ENCODE measurements around the gene GIGYF2. TPM values are rescaled to one million over a fixed set of nuclear protein-coding genes. Genes with fewer than 3 reads are reported as not detected.

GIGYF2 gene
- total and polyA plus RNA-seq, 4 donors = 10.6 to 50.5 (median 26.7) TPM

DNA sequence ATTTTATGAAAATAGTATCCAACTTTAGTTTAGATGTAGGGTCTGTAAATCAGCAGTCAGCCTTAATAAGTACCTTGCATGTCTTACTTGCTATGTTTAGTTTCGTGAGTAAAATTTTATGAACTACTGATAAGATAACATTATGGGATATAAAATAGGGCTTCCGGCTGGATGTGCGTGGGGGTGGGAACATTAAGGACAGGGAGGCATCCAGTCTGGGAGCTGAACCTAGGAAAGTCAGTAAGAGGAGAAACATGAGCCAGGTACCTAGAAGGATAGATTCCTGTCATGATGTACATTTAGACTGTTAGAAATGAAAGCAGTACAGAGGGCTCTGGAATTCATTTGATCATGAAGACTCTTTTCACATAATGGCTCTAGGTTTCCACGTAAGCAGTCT, 92.0 kb downstream of the GIGYF2 start:
- H3K4me3 ChIP-seq (ENCODE audit: low read depth in 1 of 3, low read length in 3 of 3) = no peak overlapping the region
- H3K27me3 ChIP-seq (ENCODE audit: control insufficient read depth in 4 of 4, insufficient read depth in 4 of 4, low read length in 3 of 4) = no peaks in the 10 kb centered on the region
- DNase-seq (ENCODE audit: low spot score) = no peak
- no peaks in the 10 kb centered on the region for H3K4me1 ChIP-seq (ENCODE audit: control insufficient read depth in 4 of 4, insufficient read depth in 4 of 4, low read length in 3 of 4)
- no peaks in the 10 kb centered on the region for H3K9me3 ChIP-seq (ENCODE audit: control insufficient read depth in 4 of 4, low read length in 3 of 4)
- H3K36me3 ChIP-seq (ENCODE audit: control insufficient read depth in 4 of 4, insufficient read depth in 3 of 4, low read depth in 1 of 4, low read length in 3 of 4) = peaks cover 2 to 58% (median 43%) of the 10 kb centered on the region in 4 donors
- WGBS = 75% methylated on average over 4 of the region's 4 CpGs
- H3K27ac ChIP-seq (ENCODE audit: low read depth in 1 of 2, low read length in 2 of 2) = no peak overlapping the region
- no peak overlapping the region for H3K9ac ChIP-seq (ENCODE audit: low read depth in 1 of 2, low read length in 2 of 2)
- TF ChIP-seq RXRA (IDR thresholded peaks at IDR 0.05) (no peak), NR2F2 (IDR thresholded peaks at IDR 0.05) (no peak), FOXA1 (IDR thresholded peaks at IDR 0.05) (no peak), JUND (IDR thresholded peaks at IDR 0.05) (no peak)
- TF ChIP-seq, protein P1, sequence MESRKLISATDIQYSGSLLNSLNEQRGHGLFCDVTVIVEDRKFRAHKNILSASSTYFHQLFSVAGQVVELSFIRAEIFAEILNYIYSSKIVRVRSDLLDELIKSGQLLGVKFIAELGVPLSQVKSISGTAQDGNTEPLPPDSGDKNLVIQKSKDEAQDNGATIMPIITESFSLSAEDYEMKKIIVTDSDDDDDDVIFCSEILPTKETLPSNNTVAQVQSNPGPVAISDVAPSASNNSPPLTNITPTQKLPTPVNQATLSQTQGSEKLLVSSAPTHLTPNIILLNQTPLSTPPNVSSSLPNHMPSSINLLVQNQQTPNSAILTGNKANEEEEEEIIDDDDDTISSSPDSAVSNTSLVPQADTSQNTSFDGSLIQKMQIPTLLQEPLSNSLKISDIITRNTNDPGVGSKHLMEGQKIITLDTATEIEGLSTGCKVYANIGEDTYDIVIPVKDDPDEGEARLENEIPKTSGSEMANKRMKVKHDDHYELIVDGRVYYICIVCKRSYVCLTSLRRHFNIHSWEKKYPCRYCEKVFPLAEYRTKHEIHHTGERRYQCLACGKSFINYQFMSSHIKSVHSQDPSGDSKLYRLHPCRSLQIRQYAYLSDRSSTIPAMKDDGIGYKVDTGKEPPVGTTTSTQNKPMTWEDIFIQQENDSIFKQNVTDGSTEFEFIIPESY (IDR thresholded peaks at IDR 0.05) = no peak

DNA sequence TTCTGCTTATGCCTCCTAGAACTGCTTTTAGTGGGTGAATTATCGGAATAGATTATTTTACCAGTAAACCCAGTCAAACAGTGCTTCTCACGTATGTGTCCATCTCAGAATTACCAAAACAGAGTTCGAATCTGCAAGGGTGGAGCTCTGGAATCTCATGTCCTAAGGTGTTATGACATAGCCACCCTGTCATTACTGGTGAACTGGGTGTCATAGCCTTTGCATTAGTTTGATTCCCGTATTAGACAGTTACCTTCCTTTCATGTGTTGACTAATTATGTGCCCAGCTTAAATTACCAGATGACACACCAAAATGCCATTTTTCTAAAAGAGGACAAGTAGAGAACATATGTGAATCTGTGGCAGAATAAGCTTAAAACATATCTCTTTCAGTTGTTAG, 94.4 kb downstream of the GIGYF2 start:
- no peak for DNase-seq (ENCODE audit: low spot score)
- Histone ChIP-seq H3K4me3 (ENCODE audit: low read depth in 1 of 3, low read length in 3 of 3) (no peak overlapping the region), H3K27me3 (ENCODE audit: control insufficient read depth in 4 of 4, insufficient read depth in 4 of 4, low read length in 3 of 4) (no peaks in the 10 kb centered on the region), H3K9me3 (ENCODE audit: control insufficient read depth in 4 of 4, low read length in 3 of 4) (no peaks in the 10 kb centered on the region), H3K9ac (ENCODE audit: low read depth in 1 of 2, low read length in 2 of 2) (no peak overlapping the region), H3K27ac (ENCODE audit: low read depth in 1 of 2, low read length in 2 of 2) (no peak overlapping the region), H3K4me1 (ENCODE audit: control insufficient read depth in 4 of 4, insufficient read depth in 4 of 4, low read length in 3 of 4) (no peaks in the 10 kb centered on the region), H3K36me3 (ENCODE audit: control insufficient read depth in 4 of 4, insufficient read depth in 3 of 4, low read depth in 1 of 4, low read length in 3 of 4) (peaks cover 2 to 67% (median 50%) of the 10 kb centered on the region in 4 donors)
- whole genome bisulfite sequencing = 95% methylated on average over 4 of the region's 4 CpGs
- TF ChIP-seq, protein P2, sequence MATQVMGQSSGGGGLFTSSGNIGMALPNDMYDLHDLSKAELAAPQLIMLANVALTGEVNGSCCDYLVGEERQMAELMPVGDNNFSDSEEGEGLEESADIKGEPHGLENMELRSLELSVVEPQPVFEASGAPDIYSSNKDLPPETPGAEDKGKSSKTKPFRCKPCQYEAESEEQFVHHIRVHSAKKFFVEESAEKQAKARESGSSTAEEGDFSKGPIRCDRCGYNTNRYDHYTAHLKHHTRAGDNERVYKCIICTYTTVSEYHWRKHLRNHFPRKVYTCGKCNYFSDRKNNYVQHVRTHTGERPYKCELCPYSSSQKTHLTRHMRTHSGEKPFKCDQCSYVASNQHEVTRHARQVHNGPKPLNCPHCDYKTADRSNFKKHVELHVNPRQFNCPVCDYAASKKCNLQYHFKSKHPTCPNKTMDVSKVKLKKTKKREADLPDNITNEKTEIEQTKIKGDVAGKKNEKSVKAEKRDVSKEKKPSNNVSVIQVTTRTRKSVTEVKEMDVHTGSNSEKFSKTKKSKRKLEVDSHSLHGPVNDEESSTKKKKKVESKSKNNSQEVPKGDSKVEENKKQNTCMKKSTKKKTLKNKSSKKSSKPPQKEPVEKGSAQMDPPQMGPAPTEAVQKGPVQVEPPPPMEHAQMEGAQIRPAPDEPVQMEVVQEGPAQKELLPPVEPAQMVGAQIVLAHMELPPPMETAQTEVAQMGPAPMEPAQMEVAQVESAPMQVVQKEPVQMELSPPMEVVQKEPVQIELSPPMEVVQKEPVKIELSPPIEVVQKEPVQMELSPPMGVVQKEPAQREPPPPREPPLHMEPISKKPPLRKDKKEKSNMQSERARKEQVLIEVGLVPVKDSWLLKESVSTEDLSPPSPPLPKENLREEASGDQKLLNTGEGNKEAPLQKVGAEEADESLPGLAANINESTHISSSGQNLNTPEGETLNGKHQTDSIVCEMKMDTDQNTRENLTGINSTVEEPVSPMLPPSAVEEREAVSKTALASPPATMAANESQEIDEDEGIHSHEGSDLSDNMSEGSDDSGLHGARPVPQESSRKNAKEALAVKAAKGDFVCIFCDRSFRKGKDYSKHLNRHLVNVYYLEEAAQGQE (IDR thresholded peaks at IDR 0.05) = no peak

DNA sequence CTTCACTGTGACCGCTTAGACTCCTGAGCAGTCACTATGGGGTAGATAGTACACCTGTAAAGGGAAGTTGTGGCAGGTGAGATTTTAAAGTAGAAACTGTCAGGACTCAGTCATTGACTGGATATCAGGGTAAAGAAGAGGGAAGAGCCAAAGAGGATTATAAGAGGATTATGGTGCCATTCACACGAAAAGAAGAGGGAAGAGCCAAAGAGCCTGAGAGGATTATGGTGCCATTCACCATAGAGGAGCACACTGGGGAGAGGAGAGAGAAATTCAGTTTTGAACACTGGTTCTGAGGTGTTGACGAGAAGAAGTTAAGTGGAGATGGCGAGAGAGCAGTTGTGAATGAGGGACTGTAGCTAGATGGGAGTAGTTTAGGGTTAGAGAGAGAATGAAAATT, 96.1 kb downstream of the GIGYF2 start:
- Histone ChIP-seq H3K9me3 (ENCODE audit: control insufficient read depth in 4 of 4, low read length in 3 of 4) (no peaks in the 10 kb centered on the region), H3K4me3 (ENCODE audit: low read depth in 1 of 3, low read length in 3 of 3) (no peak overlapping the region), H3K27ac (ENCODE audit: low read depth in 1 of 2, low read length in 2 of 2) (no peak overlapping the region), H3K36me3 (ENCODE audit: control insufficient read depth in 4 of 4, insufficient read depth in 3 of 4, low read depth in 1 of 4, low read length in 3 of 4) (peaks cover 1 to 62% (median 45%) of the 10 kb centered on the region in 4 donors), H3K27me3 (ENCODE audit: control insufficient read depth in 4 of 4, insufficient read depth in 4 of 4, low read length in 3 of 4) (no peaks in the 10 kb centered on the region), H3K4me1 (ENCODE audit: control insufficient read depth in 4 of 4, insufficient read depth in 4 of 4, low read length in 3 of 4) (no peaks in the 10 kb centered on the region), H3K9ac (ENCODE audit: low read depth in 1 of 2, low read length in 2 of 2) (no peak overlapping the region)
- whole genome bisulfite sequencing = 97% methylated on average over 4 of the region's 4 CpGs
- no peak for TF ChIP-seq GABPA (IDR thresholded peaks at IDR 0.05 in 1 of 2, conservative IDR thresholded peaks at IDR 0.05 in 1 of 2)
- TF ChIP-seq TAF1 (conservative IDR thresholded peaks at IDR 0.05) = no peak
- DNase-seq (ENCODE audit: low spot score) = no peak

DNA sequence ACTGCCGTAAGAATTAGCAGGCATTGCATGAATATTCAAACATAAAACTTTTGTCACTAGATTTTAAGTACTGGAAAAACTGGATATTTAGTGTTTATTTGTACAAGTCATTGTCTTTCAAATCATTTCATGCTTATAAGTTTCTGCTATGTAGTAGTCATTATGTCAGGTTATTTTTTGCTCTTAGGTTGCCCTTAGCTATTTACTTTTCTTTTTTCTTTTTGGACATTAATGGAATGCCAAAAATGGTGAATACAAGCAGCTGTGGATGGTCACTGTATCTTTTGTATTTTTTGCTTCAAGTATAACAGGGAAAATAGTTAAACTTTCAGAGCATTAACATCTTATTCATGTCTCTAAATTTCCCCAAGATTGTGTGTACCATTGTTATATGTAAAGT, 97.8 kb downstream of the GIGYF2 start:
- peaks cover 0 to 1% (median 0%) of the 10 kb centered on the region in 4 donors for H3K4me1 ChIP-seq (ENCODE audit: control insufficient read depth in 4 of 4, insufficient read depth in 4 of 4, low read length in 3 of 4)
- no peaks in the 10 kb centered on the region for H3K9me3 ChIP-seq (ENCODE audit: control insufficient read depth in 4 of 4, low read length in 3 of 4)
- no peak overlapping the region for H3K4me3 ChIP-seq (ENCODE audit: low read depth in 1 of 3, low read length in 3 of 3)
- no peak overlapping the region for H3K27ac ChIP-seq (ENCODE audit: low read depth in 1 of 2, low read length in 2 of 2)
- no peak overlapping the region for H3K9ac ChIP-seq (ENCODE audit: low read depth in 1 of 2, low read length in 2 of 2)
- no peak for DNase-seq (ENCODE audit: low spot score)
- WGBS = 100% methylated on average over 1 of the region's 1 CpG
- peaks cover 1 to 60% (median 41%) of the 10 kb centered on the region in 4 donors for H3K36me3 ChIP-seq (ENCODE audit: control insufficient read depth in 4 of 4, insufficient read depth in 3 of 4, low read depth in 1 of 4, low read length in 3 of 4)
- H3K27me3 ChIP-seq (ENCODE audit: control insufficient read depth in 4 of 4, insufficient read depth in 4 of 4, low read length in 3 of 4) = no peaks in the 10 kb centered on the region
- TF ChIP-seq, protein P3, sequence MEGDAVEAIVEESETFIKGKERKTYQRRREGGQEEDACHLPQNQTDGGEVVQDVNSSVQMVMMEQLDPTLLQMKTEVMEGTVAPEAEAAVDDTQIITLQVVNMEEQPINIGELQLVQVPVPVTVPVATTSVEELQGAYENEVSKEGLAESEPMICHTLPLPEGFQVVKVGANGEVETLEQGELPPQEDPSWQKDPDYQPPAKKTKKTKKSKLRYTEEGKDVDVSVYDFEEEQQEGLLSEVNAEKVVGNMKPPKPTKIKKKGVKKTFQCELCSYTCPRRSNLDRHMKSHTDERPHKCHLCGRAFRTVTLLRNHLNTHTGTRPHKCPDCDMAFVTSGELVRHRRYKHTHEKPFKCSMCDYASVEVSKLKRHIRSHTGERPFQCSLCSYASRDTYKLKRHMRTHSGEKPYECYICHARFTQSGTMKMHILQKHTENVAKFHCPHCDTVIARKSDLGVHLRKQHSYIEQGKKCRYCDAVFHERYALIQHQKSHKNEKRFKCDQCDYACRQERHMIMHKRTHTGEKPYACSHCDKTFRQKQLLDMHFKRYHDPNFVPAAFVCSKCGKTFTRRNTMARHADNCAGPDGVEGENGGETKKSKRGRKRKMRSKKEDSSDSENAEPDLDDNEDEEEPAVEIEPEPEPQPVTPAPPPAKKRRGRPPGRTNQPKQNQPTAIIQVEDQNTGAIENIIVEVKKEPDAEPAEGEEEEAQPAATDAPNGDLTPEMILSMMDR (IDR thresholded peaks at IDR 0.05; ENCODE audit: low read depth, low read length, missing input control) = no peak
- TF ChIP-seq RXRA (IDR thresholded peaks at IDR 0.05) (no peak), TAF1 (conservative IDR thresholded peaks at IDR 0.05) (no peak), GABPA (IDR thresholded peaks at IDR 0.05 in 1 of 2, conservative IDR thresholded peaks at IDR 0.05 in 1 of 2) (no peak), FOXA1 (IDR thresholded peaks at IDR 0.05) (no peak), JUND (IDR thresholded peaks at IDR 0.05) (no peak)
- TF ChIP-seq, protein P1 (IDR thresholded peaks at IDR 0.05) = no peak
